ENCODE measurements around the gene GTF3C4.
A peak's percentile ranks its signal among the peaks of the same experiment; 100 is the strongest.

Gene GTF3C4
- 12.4 to 56.6 (median 35.2) reads per million in 17 experiments for total RNA-seq

- DNase-seq, result peak in 3 of 4 experiments; percentile 6 to 10 (median 9)
Measured at GRCh38 chr9:132670457-132671391, at the start of gene GTF3C4. GTF3C4 (plus strand) TSS chr9:132670464; CDS start chr9:132670599, 135 bp downstream.

GRCh38 chr9:132622159-132622558 is 48.1 kb upstream of the GTF3C4 start:
- no peak for DNase-seq

GRCh38 chr9:132626285-132626684 is 44.0 kb upstream of the GTF3C4 start:
- no peak for DNase-seq

GRCh38 chr9:132627106-132627505 is 43.2 kb upstream of the GTF3C4 start:
- DNase-seq, result no peak

GRCh38 chr9:132627594-132627993 is 42.7 kb upstream of the GTF3C4 start:
- DNase-seq, result no peak

- DNase-seq, result no peak
Measured at GRCh38 chr9:132628746-132629145, 41.5 kb upstream of the GTF3C4 start.

GRCh38 chr9:132630116-132630515 is 40.1 kb upstream of the GTF3C4 start:
- DNase-seq, result no peak

- DNase-seq, result no peak
Measured at GRCh38 chr9:132630811-132631210, 39.5 kb upstream of the GTF3C4 start.

GRCh38 chr9:132631280-132631679 is 39.0 kb upstream of the GTF3C4 start:
- no peak for DNase-seq

- DNase-seq, result no peak
Measured at GRCh38 chr9:132631685-132632084, 38.6 kb upstream of the GTF3C4 start.

GRCh38 chr9:132632413-132633129 is 37.7 kb upstream of the GTF3C4 start:
- DNase-seq, result no peak

GRCh38 chr9:132634327-132634726 is 35.9 kb upstream of the GTF3C4 start:
- no peak for DNase-seq

- DNase-seq, result no peak
Measured at GRCh38 chr9:132637351-132637750, 32.9 kb upstream of the GTF3C4 start.

- no peak for DNase-seq
Measured at GRCh38 chr9:132637801-132638200, 32.5 kb upstream of the GTF3C4 start.

GRCh38 chr9:132638240-132638639 is 32.0 kb upstream of the GTF3C4 start:
- DNase-seq, result no peak

- DNase-seq, result no peak
Measured at GRCh38 chr9:132639322-132639721, 30.9 kb upstream of the GTF3C4 start.

GRCh38 chr9:132641216-132641615 is 29.0 kb upstream of the GTF3C4 start:
- DNase-seq, result no peak

GRCh38 chr9:132644251-132644650 is 26.0 kb upstream of the GTF3C4 start:
- no peak for DNase-seq

GRCh38 chr9:132645306-132645705 is 25.0 kb upstream of the GTF3C4 start:
- no peak for DNase-seq

GRCh38 chr9:132645711-132646110 is 24.6 kb upstream of the GTF3C4 start:
- no peak for DNase-seq

- DNase-seq, result no peak
Measured at GRCh38 chr9:132646726-132647125, 23.5 kb upstream of the GTF3C4 start.

- DNase-seq, result no peak
Measured at GRCh38 chr9:132647355-132647754, 22.9 kb upstream of the GTF3C4 start.

- no peak for DNase-seq
Measured at GRCh38 chr9:132647806-132648205, 22.5 kb upstream of the GTF3C4 start.

GRCh38 chr9:132648283-132648682 is 22.0 kb upstream of the GTF3C4 start:
- DNase-seq, result no peak

All from suppressor macrophage (primary cell).